ENCODE measurements around the gene ZNF263.

- no peak for TF ChIP-seq ISL1 (CRISPR knock-in tag; IDR thresholded peaks at IDR 0.05)
- TF ChIP-seq ARNTL (CRISPR knock-in tag; IDR thresholded peaks at IDR 0.05; ENCODE audit: borderline replicate concordance, low read depth): no peak
- TF ChIP-seq CREB5 (CRISPR knock-in tag; IDR thresholded peaks at IDR 0.05; ENCODE audit: low read depth): no peak
- TF ChIP-seq PATZ1 (CRISPR knock-in tag; IDR thresholded peaks at IDR 0.05; ENCODE audit: borderline replicate concordance): no peak
- TF ChIP-seq ESRRG (CRISPR knock-in tag; IDR thresholded peaks at IDR 0.05): no peak
- TF ChIP-seq SNAI2 (CRISPR knock-in tag; IDR thresholded peaks at IDR 0.05): no peak
- no peak for TF ChIP-seq ZFP30 (CRISPR knock-in tag; IDR thresholded peaks at IDR 0.05)
- TF ChIP-seq ZNF8 (CRISPR knock-in tag; IDR thresholded peaks at IDR 0.05): no peak
- no peak for TF ChIP-seq TSHZ2 (CRISPR knock-in tag; IDR thresholded peaks at IDR 0.05)
- TF ChIP-seq TCF4 (CRISPR knock-in tag; IDR thresholded peaks at IDR 0.05; ENCODE audit: borderline replicate concordance): no peak
- no peak for TF ChIP-seq ZNF565 (CRISPR knock-in tag; conservative IDR thresholded peaks at IDR 0.05; ENCODE audit: low read depth)
- no peak for TF ChIP-seq RARB (CRISPR knock-in tag; IDR thresholded peaks at IDR 0.05)
These were observed 21.1 kb downstream of the ZNF263 start for GRCh38 chr16:3304370-3304769.
